HG02759 (cell line): Measurements from ENCODE around the gene TLCD3B.

ENCODE experiments used
- ATAC-seq: cut with Tn5 transposase; IDR thresholded peaks from one replicate; pipeline ENCODE4 v1.9.1; 2021; ENCODE audit warnings: mild to moderate bottlenecking, moderate library complexity; ENCODE audit not compliant: unreplicated experiment

TLCD3B gene

DNA sequence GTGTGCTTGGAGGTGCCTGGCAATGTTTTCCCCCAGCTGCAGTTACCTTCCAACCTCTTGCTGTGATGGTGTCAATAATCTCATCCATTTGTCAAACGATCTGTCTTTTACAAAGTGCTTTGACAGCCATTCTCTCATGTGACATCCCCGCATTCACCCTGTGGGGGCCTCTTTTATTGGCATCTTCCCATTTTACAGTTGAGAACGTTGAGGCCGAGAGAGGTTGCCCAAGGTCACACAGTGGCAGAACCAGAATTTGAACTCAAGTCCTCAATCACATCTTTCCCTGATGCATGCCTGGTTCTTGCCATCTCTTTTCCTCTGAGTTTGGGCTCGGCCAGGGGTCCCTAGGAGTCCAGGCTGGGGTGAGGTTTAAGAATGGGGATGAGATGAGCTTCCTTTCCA lies 55.9 kb downstream of the TLCD3B start:
- no peak for ATAC-seq
